Natural killer cell (primary cell): ENCODE results near the gene CDC20. TPM values are rescaled to one million over a fixed set of nuclear protein-coding genes. Genes with fewer than 3 reads are reported as not detected.

ENCODE experiments used
- ATAC-seq, 3 donors: fragments of 150-1000 bp in 2 of 3; fragments of 200-7000 bp in 1 of 3; cut with Tn5 transposase; 1 replicate in 1 of 3; 2 replicates in 2 of 3; pipeline ENCODE4 v1.10.0; 2021; ENCODE audit warnings: mild to moderate bottlenecking in 2 of 3, moderate library complexity in 2 of 3
- DNase-seq, 2 donors: peaks; one replicate each; pipeline versions ENCODE4 v3.0.0 to v3.0.0-alpha.2; 2013 to 2021; ENCODE audit warnings: mixed read lengths in 1 of 2
- H3K27ac ChIP-seq: one replicate; pipeline ENCODE4 v1.5.1; 2013; ENCODE audit warnings: mild to moderate bottlenecking, low read length
- H3K27me3 ChIP-seq: one replicate; pipeline ENCODE4 v1.6.1; 2013; ENCODE audit warnings: low read length; ENCODE audit not compliant: control insufficient read depth, insufficient read depth
- H3K36me3 ChIP-seq: one replicate; pipeline ENCODE4 v1.6.1; 2013; ENCODE audit warnings: low read length; ENCODE audit not compliant: control insufficient read depth, insufficient read depth
- H3K4me1 ChIP-seq: one replicate; pipeline ENCODE4 v1.6.1; 2013; ENCODE audit warnings: low read length; ENCODE audit not compliant: control insufficient read depth, insufficient read depth
- H3K4me3 ChIP-seq: one replicate; pipeline ENCODE4 v1.5.1; 2013; ENCODE audit warnings: low read length
- H3K9me3 ChIP-seq: one replicate; pipeline ENCODE4 v1.6.1; 2013; ENCODE audit warnings: low read length; ENCODE audit not compliant: control insufficient read depth, insufficient read depth
- H3K27ac Mint-ChIP-seq, 2 donors: one replicate each; pipeline ENCODE4 v1.8.0; 2022; ENCODE audit warnings: mild to moderate bottlenecking in 2 of 2, mixed read lengths in 2 of 2, moderate library complexity in 1 of 2
- H3K27me3 Mint-ChIP-seq, 2 donors: one replicate each; pipeline ENCODE4 v1.8.0; 2022; ENCODE audit warnings: low read depth in 2 of 2, mixed read lengths in 2 of 2
- H3K36me3 Mint-ChIP-seq: one replicate; pipeline ENCODE4 v1.8.0; 2022; ENCODE audit warnings: mixed read lengths
- H3K4me1 Mint-ChIP-seq, 2 donors: one replicate each; pipeline ENCODE4 v1.8.0; 2022; ENCODE audit warnings: mixed read lengths in 2 of 2
- H3K4me3 Mint-ChIP-seq: one replicate; pipeline ENCODE4 v1.8.0; 2022; ENCODE audit warnings: mild to moderate bottlenecking, moderate library complexity, mixed read lengths
- H3K9me3 Mint-ChIP-seq, 2 donors: one replicate each; pipeline ENCODE4 v1.8.0; 2022; ENCODE audit warnings: mixed read lengths in 2 of 2
- CTCF ChIP-seq: fragments of 200-600 bp; IDR thresholded peaks from one replicate; pipeline ENCODE4 v1.8.0; 2022; ENCODE audit warnings: antibody characterized with exemption
- WGBS: methylation state at CpG from one replicate; pipeline ENCODE4 v1.1.7; 2013; ENCODE audit warnings: missing lambda C conversion rate; ENCODE audit not compliant: insufficient coverage; 5-methylcytosine and 5-hydroxymethylcytosine counted together
- intact Hi-C: fragments of 100-400 bp; cut with micrococcal nuclease; formaldehyde crosslinking; loops from one replicate; pipeline ENCODE4 v1.14.2; 2022
- total RNA-seq, 4 donors: library from RNA; stranded (reverse); fragments of 120-200 nt in 1 of 4; gene quantifications; one replicate each; pipeline versions ENCODE4 v1.2.3 to v1.2.4, GENCODE V29; 2013 to 2022

CDC20 gene
- total RNA-seq, 3 donors from 2014 or later (not counting 1 experiment from before 2014, with no cell fraction given), result 0.50 to 2.4 (median 0.96) TPM

GRCh38 chr1:43405876-43406234, 47.1 kb downstream of the CDC20 start:
- no peak for TF ChIP-seq CTCF
- Mint-ChIP-seq H3K4me3 (no peak overlapping the region), H3K27ac (no peak overlapping the region), H3K9me3 (no peaks in the 10 kb centered on the region), H3K36me3 (no peaks in the 10 kb centered on the region), H3K27me3 (no peaks in the 10 kb centered on the region), H3K4me1 (peaks cover 11 to 12% of the 10 kb centered on the region in 2 donors)
- Histone ChIP-seq H3K9me3 (no peaks in the 10 kb centered on the region), H3K36me3 (peaks cover 53% of the 10 kb centered on the region), H3K27me3 (no peaks in the 10 kb centered on the region), H3K4me3 (no peak overlapping the region), H3K4me1 (no peaks in the 10 kb centered on the region), H3K27ac (no peak overlapping the region)
- intact Hi-C loops, result no loop called here
- 97% methylated on average over 2 of the region's 2 CpGs for WGBS
- ATAC-seq (no peak), DNase-seq (no peak)

- intact Hi-C loops, result no loop called here
- WGBS, result 88% methylated on average over 2 of the region's 3 CpGs
- Mint-ChIP-seq H3K27ac (no peak overlapping the region), H3K4me3 (no peak overlapping the region), H3K9me3 (no peaks in the 10 kb centered on the region), H3K4me1 (peaks cover 5% of the 10 kb centered on the region in 2 donors), H3K36me3 (no peaks in the 10 kb centered on the region), H3K27me3 (no peaks in the 10 kb centered on the region)
- peaks cover 37% of the 10 kb centered on the region for H3K36me3 ChIP-seq
- no peak for TF ChIP-seq CTCF
- H3K4me3 ChIP-seq, result no peak overlapping the region
- no peaks in the 10 kb centered on the region for H3K27me3 ChIP-seq
- ATAC-seq, result no peak
- no peaks in the 10 kb centered on the region for H3K9me3 ChIP-seq
- H3K27ac ChIP-seq, result no peak overlapping the region
- no peaks in the 10 kb centered on the region for H3K4me1 ChIP-seq
- DNase-seq, result no peak
These were observed 51.8 kb downstream of the CDC20 start for GRCh38 chr1:43410571-43410970.

Other genes starting within 250 kb of the CDC20 start
- 10 to 100 TPM; 21.2 to 28.5 (median 23.6) TPM for gene EBNA1BP2, start 186.7 kb upstream of the CDC20 start, total RNA-seq
- under 1 TPM in 1 of 3 donors, not detected in 2; 0.19 TPM for gene CFAP57, start 186.7 kb upstream of the CDC20 start, total RNA-seq
- gene TMEM125, start 89.0 kb upstream of the CDC20 start, total RNA-seq, result not detected
- gene C1orf210, start 73.4 kb upstream of the CDC20 start, total RNA-seq, result not detected
- gene TIE1, start 58.0 kb upstream of the CDC20 start, total RNA-seq, result 10 to 100 TPM in 1 of 3 donors, 1 to 10 TPM in 2; 4.5 to 10.7 (median 6.7) TPM
- gene MPL, start 21.2 kb upstream of the CDC20 start, total RNA-seq, result 1 to 10 TPM in 1 of 3 donors, under 1 TPM in 2; 0.43 to 1.7 (median 0.48) TPM
- 10 to 100 TPM; 53.2 to 73.0 (median 67.5) TPM for gene ELOVL1, start 9.0 kb downstream of the CDC20 start, total RNA-seq
- gene MED8, start 30.8 kb downstream of the CDC20 start, total RNA-seq, result 10 to 100 TPM; 17.8 to 26.8 (median 22.0) TPM
- 100 to 1,000 TPM; 103 to 128 (median 123) TPM for gene SZT2, start 30.9 kb downstream of the CDC20 start, total RNA-seq
- gene HYI, start 95.0 kb downstream of the CDC20 start, total RNA-seq, result 10 to 100 TPM in 1 of 3 donors, 1 to 10 TPM in 2; 7.0 to 14.2 (median 8.6) TPM
- gene PTPRF, start 171.9 kb downstream of the CDC20 start, total RNA-seq, result 1 to 10 TPM in 1 of 3 donors, under 1 TPM in 1, not detected in 1; 0.12 to 1.9 TPM